ENCODE data around the gene THAP12.

THAP12 gene

DNA sequence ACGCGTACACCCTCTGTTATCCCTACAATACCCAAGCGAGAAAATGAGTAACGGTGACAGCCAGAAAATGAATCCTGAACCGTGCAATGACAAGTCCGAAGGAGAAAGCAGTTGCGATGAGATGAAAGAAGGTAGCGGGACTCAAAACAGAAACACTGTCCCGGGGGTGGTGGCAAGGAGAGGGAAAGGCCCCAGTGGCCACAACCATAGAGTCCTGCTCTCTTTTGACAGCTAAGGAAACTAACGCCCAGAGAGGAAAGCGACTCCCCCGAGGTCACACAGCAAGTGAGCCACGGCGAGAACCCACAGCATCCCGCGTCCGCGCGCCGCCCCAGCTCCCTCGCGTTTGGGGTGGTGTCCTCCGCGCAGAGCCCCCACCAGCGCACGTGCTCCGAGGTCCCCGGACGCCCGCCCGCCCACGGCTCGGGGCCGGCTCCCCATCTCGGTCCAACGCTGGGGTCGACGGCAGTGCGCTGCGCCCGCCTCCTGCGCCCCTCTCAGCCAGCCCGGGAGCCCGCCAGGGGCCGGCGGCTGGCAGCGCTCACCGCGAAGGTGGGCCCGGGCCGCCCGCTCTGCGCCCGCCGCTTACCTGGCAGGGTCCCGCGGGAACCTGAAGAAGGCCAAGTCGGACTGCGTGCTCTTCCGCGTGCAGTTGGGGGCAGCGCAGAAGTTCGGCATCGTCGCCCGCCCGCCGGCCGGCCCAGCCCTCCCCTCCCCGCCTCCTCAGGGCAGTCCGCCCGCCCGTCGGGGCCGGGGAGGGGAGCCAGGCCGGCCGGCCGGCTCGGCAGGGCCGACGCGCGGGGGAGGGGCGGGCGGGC, 564 bp downstream of the THAP12 start:
- peak; percentile 35 to 49 for DNase-seq (ENCODE audit: low read depth in 2 of 2)

DNA sequence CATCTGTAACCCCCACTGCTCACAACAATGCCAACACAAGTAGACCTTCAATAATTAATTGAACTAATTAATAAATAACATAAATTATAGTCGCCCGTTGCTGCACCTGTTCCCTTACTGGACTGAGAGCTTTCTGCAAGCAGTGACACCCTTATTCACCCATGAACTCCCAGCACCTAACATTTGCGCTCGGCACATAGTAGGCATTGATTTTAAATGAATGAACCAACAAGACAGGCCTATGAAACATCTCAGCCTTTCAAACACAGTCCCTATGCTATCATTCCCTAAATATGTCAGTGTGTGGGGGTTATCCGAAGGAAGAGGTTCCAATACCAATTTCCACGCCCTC, 1.1 kb downstream of the THAP12 start:
- DNase-seq (ENCODE audit: low read depth in 2 of 2) = no peak

DNA sequence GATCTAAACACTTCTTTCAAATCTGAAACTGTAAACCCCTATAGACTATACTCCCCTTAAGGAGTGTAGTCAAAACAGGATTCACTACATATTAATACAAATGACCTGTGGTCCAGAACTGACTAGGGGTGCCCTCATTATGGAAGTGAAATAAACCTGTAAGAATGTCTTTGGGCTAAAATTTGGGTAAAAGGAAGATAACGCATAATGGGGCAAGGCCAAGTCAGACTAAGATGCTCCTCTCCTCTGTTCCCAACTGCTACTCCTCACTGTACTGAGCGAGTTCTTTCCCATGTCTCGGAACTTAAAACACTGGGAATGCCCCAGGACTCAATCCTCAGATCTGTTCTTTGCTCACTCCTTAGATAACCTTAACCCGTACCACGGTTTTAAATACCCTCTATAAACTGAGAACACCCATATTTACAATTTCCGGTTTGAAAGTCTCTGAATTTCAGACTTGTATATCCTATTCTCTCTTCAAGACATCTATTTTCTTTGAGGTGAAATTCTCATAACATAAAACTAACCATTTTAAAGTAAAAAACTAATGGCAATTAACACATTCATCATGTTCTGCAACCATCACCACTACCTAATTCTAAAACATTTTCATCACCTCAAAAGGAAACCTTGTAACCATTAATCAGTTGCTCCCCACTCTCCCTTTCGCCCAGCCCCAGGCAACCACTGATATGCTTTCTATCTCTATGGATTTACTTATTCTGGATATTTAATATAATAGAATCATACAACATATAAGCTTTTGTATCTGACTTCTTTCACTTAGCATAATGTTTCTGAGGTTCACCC, 4.0 kb downstream of the THAP12 start:
- no peak for DNase-seq (ENCODE audit: low read depth in 2 of 2)

DNA sequence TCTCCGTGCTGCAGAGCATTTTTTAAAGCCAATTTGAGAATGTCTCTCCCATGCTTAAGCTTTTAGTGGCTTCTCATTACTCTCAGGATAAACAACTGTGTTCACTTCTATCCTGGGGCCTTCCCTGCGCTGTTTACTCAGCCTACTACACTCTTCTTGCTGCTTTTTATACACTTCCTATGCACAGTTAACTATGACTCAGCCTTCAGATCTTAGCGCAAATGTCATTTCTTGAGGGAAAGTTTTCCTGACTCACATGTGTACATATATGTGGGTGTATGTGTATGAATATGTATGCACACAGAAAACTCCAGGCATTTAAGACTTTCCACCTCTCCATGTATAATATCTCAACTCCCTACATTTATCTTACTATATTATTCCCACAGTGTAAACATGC, 9.8 kb downstream of the THAP12 start:
- peak in 1 of 2 donors; percentile 8 for DNase-seq (ENCODE audit: low read depth in 2 of 2)

DNA sequence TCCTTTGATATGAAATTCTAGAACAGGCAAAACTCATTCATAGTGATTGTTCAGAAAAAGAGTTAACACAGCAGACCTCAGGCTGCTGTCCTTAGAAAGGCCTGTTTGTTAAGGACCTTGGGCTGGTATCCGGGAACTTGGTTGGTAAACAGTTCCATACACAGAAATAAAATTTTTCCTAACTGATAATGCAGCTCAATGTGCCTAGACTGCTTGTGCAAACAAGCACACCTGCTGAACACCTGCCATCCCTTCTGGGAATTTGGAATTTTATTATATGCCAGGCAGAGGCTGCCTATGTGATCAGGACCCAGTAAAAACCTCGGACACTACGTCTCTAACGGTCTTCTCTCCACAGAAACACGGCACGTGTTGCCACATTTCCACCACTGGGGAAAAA, 11.5 kb downstream of the THAP12 start:
- no peak for DNase-seq (ENCODE audit: low read depth in 2 of 2)

DNA sequence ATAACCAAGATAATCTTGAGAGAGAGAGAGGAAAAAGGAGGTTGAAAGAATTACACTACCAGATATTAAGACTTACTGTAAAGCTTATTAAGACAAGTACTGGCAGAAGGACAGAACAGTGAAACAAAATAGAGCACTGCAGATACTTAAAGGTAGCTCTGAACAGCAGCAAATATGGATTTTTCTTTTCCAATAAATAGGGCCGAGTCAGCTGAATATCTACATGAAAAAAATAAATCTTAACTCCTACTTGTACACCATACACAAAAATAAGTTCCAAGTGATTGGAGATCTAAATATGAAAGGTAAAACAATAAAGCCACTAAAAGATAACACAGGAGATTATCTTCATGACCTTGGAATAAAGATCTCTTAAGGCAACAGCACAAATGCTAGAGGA, 12.4 kb downstream of the THAP12 start:
- DNase-seq (ENCODE audit: low read depth in 2 of 2) = no peak

DNA sequence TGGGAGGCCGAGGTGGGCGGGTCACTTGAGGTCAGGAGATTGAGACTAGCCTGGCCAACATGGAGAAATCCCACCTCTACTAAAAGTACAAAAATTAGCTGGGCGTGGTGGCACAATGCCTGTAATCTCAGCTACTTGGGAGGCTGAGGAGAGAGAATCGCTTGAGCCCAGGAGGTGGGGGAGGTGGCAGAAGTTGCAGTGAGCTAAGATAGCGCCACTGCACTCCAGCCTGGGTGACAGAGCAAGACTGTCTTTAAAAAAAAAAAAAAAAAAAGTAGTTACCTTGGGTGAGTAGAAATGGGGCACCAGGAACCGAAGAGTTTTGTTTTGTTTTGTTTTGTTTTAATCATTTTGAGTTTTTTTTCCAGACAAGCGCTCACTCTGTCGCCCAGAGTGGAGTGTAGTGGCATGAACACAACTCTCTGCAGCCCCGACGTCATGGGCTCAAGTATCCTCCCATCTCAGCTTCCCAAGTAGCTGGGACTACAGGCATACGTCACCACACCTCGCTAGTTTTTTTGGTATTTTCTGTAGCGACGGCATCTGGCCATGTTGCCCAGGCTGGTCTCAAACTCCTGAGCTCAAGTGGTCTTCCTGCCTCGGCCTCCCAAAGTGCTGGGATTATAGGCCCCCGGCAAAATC, 15.8 kb downstream of the THAP12 start:
- DNase-seq (ENCODE audit: low read depth in 2 of 2) = no peak

DNA sequence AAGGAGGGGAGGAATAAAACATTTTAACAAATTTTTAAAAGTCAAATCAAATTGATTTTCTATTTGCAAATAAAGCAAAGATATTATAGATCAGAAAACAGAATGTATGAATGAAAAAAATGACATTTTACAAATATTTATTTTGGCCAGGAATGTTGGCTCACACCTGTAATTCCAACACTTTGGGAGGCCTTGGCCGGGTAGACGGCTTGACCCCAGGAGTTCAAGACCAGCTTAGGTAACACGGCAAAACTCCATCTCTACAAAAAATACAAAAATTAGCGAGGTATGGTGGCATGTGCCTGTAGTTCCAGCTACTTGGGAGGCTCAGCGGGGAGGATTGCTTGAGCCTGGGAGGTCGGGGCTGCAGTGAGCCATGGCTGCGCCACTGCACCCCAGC, 18.2 kb downstream of the THAP12 start:
- DNase-seq (ENCODE audit: low read depth in 2 of 2) = no peak

DNA sequence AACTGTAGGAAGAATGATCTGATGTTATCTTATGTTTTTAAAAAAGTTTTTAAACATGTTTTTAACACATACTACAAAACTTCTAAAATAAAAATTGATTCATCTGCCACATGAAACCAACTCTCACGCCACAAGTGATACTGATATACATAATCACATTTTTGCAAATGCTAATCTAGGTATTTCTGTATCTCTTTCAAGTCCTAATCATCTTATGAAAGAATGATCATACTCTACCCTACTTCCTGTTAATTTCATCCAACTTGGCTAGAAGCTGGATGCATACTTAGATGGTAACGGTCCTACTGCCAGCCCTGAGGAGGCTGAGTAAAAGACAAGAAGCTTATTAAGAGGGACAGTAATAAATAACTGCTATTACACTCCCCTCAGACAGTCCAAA, 19.2 kb downstream of the THAP12 start:
- DNase-seq (ENCODE audit: low read depth in 2 of 2) = no peak

DNA sequence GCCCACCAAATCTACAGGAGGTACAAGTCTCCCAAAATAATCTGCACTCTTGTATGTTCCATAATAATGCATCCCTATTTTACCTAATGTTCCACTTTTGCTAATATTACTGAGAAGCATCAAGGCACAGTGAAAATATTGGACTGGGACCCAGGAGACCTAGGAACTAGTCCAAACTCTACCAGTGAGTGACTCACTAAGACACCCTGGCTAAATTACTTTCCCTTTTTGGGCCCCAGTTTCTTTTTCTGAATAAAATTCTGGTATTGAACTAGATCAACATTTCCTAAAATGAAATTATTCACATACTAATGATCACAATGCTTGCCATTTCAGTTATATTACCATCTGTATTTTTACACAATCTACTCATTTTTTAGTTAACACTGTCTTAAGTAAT, 19.6 kb downstream of the THAP12 start:
- DNase-seq (ENCODE audit: low read depth in 2 of 2) = no peak

DNA sequence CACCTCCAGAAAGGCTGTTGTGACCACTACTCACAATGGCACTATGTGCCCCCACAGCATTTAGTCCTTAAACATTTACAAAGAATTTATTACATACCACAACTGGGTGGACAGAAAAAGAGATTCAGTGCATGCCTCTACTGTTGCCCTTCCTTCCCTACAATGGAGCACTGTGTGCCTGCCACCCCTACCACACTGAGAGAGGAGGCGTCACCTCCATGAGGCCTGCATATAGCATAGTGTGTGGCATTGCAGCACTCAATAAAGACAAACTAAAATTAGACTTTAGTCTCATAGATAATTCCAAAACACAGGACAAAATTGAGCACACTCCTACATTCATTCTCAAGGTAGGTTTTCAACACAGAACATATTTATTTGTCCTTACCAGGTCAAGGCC, 25.8 kb downstream of the THAP12 start:
- no peak for DNase-seq (ENCODE audit: low read depth in 2 of 2)

DNA sequence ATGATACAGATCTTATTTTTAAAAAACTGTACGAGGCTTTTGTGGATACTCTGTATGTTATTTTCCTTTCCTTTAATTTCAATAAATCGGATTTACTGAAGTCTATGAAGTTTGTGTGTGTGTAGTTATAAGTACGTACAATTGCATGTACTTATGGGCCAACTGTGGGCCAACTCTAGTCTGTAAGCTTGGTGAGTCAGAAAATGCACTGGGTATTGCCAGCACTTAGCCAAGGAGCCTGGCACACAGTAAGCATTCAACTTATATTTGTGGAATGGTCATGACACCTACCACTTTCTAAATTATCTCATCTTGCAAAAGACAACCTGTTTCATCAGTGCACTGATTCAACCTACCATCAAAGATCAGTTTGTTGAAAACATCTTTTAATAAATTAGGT, 32.6 kb downstream of the THAP12 start:
- DNase-seq (ENCODE audit: low read depth in 2 of 2) = no peak

DNA sequence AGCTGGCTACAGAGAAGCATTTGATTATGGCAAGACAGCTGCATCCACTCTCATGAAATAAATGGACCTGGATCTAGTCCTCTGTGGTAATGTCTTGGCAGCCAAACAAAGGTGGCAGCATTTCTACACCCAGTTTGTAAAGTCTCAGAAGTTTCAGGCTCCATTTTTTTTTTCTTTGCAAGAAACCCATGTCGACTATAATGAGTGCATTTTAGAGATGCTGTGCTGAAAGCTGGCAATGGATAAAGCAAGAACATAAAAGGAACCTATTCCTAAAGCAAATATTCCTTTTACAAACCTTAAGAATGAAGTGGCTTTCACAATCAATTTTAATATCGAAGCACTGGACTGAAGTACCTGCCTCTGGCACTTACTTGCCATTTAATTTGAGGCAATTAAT, 33.5 kb downstream of the THAP12 start:
- no peak for DNase-seq (ENCODE audit: low read depth in 2 of 2)

DNA sequence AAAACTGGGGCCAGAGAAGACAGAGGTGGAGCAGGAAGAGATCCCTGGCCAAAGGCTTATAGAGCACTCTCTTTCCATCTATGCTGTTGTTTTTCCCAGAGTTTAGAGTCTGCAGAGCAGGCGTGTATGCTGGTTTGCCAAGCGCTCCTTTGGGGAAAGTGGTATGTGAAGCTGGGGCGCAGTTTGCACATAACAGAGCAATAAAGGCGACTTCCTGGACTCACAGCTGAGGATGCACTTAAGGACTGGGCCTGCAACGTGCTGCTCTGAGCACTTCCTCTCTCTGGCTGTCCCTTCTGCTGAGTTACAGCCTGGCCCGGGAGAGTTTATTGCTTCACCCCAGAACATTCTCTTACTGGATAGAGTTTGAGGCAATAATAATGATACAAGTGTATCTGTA, 41.7 kb downstream of the THAP12 start:
- no peak for DNase-seq (ENCODE audit: low read depth in 2 of 2)

DNA sequence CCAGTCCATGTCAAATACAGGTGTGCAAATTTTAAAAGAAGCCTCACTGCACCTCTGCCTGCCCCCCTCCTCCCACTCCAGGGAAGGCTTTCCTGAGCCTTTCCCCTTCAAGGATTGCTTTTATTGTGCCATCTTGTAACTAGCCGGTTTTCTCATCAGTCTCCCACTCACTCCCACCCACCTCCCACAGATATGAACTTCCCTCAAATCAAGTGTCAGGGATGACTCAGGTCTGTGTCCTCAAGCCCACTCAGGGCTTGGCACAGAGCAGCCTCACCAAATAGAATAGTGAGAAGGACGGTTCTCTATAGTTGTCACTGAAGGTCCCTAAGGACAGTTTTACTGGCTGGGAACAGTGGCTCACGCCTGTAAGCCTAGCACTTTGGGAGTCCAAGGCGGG, 43.0 kb downstream of the THAP12 start:
- DNase-seq (ENCODE audit: low read depth in 2 of 2) = no peak

DNA sequence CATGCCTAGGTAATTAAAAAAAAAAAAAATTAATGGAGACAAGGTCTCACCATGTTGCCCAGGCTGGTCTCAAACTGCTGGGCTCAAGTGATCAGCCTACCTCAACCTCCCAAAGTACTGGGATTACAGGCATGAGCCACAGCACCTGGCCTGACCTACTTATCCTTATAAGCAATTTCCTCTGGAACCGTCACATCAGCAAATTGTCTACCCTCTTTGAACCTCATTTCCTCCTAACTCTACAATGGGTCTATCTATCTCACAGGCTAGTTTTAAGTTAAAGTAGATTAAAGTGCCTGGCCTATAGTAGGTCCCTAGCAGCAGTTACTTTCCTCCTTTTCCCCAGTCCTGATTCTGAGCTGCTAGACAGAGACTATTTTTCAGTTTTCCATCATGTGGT, 43.5 kb downstream of the THAP12 start:
- DNase-seq (ENCODE audit: low read depth in 2 of 2) = no peak

DNA sequence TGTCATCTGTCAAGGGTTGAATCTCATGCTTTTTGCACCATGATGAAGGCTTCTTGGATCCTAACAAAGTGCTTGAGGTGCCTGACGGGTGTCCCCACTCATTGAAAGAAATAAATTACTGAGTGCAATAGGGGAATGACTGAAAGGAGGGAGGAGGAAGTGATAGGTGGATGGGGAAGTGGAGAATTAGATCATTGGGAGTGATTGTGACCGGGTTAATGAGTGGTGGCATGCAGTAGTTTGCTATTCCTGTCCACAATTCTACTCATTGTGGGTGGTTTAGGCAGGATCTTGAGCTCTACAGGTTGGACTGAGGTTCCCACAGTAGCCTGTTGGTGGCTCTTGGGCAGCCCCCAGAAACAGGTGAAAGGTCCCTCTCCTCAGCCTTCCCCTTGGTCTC, 44.3 kb downstream of the THAP12 start:
- DNase-seq (ENCODE audit: low read depth in 2 of 2) = no peak

DNA sequence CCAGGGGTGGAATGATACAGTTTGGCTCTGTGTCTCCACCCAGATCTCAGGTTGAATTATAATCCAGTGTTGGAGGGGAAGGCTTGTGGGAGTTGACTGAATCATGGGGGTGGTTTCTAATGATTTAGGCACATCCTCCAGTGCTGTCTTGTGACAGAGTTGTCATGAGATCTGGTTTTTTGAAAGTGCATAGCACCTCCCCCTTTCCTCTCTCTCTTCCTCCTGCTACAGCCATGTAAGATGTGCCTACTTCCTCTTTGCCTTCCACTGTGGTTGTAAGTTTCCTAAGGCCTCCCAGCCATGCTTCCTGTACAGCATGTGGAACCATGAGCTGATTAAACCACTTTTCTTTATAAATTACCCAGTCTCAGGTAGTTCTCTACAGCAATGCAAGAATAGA, 45.1 kb downstream of the THAP12 start:
- no peak for DNase-seq (ENCODE audit: low read depth in 2 of 2)

DNA sequence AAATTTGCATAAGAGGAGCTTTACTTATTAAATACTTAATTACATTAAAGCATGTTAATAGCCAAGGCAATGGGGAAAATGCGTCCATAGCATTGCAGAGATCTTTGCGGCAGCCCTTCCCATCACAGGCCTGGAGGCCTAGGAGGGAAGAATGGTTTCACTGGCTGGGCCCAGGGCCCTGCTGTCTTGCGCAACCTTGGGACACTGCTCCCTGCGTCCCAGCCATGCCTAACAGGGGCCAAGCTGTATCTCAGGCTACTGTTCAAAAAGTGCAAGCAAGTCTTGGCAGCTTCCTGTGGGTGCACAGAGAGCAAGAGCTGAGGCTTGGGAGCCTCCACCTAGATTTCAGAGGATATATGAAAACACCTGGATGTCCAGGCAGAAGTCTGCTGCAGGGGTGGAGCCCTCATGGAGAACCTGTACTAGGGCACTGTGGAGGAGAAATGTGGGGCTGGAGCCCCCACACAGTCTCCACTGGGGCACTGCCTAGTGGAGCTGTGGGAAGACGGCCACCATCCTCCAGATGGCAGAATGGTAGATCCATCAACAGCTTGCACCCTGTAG, 46.0 kb downstream of the THAP12 start:
- no peak for DNase-seq (ENCODE audit: low read depth in 2 of 2)

DNA sequence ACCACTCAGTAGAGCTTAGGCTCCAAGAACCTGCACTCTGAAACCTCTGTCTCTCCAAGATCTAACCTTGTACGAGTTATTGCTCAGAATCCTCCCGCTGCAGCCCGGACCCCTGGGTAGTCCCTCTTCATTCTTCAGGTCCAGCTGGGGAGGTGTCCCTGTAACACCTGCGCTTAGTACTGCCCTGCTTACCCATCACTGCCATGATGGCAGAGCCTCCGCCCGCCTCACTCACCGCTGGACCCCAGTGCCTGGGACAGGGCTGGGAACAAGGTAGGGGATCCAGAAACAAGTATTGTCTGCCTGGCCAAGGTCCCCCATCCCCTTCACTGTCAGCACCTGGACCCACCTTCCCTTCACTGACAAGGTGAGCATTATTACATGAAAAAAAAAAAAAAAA, 50.3 kb downstream of the THAP12 start:
- DNase-seq (ENCODE audit: low read depth in 2 of 2) = no peak

DNA sequence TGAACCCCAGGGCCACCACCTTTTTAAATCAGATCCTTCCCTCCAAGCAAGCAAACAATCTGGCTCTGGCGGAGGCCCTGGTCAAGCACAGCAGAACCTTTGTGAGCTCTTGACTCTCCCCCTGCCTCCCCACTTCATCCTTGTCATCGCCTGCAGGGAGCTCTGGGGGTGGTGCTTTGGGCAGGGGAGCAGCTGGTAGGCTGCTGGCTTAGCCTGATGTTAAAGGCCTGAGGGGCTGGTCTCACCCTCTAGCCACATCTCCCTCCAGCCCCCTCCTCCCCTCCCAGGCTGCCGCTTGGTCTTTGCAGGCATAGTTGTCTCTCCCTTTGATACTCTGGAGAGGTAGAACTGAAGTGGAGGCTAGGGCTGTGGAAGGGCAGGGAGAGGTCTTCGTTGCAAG, 50.9 kb downstream of the THAP12 start:
- no peak for DNase-seq (ENCODE audit: low read depth in 2 of 2)

DNA sequence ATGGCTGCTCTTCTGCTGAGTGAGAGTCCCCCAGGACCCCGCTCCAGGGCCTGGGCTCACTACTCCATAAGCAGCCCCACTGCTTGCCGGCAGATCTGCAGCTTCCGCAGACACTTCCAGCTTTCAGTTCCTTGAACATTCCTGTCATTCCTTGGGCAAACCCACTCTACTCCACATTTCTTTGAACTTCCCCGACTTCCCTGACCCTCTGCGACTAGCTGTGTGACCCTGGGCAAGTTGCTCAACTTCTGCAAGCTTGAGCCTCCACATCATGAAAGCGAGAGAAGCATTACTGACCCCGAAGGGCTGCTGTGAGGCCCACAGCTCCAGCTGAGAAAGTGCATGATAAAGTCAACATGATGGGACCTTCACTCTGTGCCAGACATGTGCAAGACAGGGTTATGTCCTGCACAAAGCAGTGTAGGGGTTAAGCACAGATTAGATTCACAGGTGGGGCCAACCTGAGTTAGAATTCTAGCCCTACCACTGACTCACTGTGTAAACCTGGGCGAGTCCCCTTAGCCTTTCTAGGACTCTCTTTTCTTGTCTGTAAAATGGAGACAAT, 51.8 kb downstream of the THAP12 start:
- no peak for DNase-seq (ENCODE audit: low read depth in 2 of 2)
